Gastrocnemius medialis (tissue), 4 donors: ENCODE data around the gene HINT3.

Source experiments
- CTCF ChIP-seq, 5 experiments: fragments of 450-650 bp in 3 of 5; fragments of 200-600 bp in 2 of 5; sonication (generic) in 2 of 5; IDR thresholded peaks in 4 of 5; conservative IDR thresholded peaks in 1 of 5; 1 replicate in 4 of 5; 2 replicates in 1 of 5; pipeline ENCODE4 v1.5.1; 2016 to 2019; ENCODE audit warnings: antibody characterized with exemption in 5 of 5, mild to moderate bottlenecking in 3 of 5, moderate library complexity in 3 of 5
- POLR2A ChIP-seq, 2 donors: fragments of 450-650 bp; IDR thresholded peaks; one replicate each; pipeline ENCODE4 v1.6.1; 2017; ENCODE audit warnings: antibody characterized with exemption in 2 of 2, mild to moderate bottlenecking in 2 of 2, moderate library complexity in 2 of 2

GRCh38 chr6:125913864-125914351, 42.7 kb upstream of the HINT3 start:
- TF ChIP-seq CTCF (IDR thresholded peaks at IDR 0.05 in 4 of 5, conservative IDR thresholded peaks at IDR 0.05 in 1 of 5), result no peak
- no peak for TF ChIP-seq POLR2A (IDR thresholded peaks at IDR 0.05)
